ENCODE measurements around the gene ZNF273.
"Not testable (repeated sequence)": the region's sequence is repeated elsewhere in the genome, so short reads cannot be mapped to it uniquely, and the experiment has no call there.

Gene ZNF273

DNA sequence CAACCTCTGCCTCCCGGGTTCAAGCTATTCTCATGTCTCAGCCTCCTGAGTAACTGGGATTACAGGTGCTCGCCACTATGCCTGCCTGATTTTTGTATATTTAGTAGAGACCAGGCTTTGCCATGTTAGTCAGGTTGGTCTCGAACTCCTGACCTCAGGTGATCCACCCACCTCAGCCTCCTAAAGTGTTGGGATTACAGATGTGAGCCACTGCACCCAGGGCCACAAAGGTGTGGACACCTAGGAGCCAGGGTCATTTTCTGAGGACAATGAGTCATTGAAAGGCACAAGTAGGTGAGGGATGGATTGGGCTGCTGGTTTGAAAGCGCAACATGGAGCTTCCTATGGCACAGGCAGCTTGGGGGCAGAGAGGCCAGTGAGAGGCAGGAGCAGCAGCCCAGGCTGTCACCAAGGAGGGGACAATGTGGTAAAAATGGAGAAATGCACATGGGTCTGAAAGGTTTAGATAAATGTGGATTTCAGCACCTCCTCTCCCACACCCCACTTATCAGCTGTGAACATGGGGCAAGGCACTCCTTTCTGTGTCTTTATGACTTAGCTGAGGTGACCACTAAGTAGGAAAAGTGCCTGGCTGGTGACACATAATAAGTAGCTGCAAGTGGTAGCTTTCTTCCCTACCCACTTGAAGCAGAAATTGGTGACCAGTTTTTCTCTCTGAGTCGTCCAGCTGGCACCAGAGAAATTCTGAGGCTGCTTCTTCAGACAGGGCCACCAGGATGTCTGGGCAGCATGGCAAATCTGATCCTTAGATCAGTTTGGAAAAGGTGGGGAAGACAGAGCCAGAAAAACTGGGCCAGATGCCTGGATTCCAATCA, 41.8 kb downstream of the ZNF273 start:
- not testable (repeated sequence) for DNase-seq (ENCODE audit: low read depth in 2 of 2)

DNA sequence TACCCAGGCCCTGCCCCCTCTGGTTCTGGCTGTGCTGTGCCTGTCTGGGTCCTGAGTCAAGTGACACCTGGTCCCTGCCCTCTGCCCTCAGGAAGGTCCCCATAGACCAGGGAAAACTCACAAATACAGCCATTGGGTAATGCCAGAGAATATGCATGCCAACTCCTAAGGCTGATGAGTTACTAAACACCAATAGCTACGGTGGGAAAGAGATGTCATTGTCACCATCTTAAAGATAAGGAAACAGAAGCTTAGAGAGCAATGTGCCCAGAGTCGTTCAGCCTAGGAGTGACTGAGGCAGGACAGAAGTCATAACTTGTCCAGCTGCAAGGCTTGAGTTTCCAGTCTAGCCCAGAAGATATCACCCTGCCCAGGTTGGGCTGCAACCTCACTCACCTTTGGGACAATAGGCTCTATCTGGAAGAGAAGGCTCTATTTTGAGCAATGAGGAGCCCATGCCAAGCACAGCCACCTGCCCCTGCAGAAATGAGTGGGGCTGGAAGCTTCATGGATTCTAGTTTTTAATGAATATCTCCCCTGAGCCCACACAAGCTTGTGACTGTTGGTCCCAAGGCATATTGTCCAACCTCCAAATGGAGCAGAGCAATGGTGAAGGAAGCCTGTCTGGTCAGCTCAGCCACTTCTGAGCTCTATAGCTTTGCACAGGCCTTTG, 42.6 kb downstream of the ZNF273 start:
- no peak for DNase-seq (ENCODE audit: low read depth in 2 of 2)

GRCh38 chr7:64946772-64947171, 43.7 kb downstream of the ZNF273 start:
- no peak for DNase-seq (ENCODE audit: low read depth in 2 of 2)

- DNase-seq (ENCODE audit: low read depth in 2 of 2), result no peak
Measured at GRCh38 chr7:64947252-64948000, 44.4 kb downstream of the ZNF273 start.

DNA sequence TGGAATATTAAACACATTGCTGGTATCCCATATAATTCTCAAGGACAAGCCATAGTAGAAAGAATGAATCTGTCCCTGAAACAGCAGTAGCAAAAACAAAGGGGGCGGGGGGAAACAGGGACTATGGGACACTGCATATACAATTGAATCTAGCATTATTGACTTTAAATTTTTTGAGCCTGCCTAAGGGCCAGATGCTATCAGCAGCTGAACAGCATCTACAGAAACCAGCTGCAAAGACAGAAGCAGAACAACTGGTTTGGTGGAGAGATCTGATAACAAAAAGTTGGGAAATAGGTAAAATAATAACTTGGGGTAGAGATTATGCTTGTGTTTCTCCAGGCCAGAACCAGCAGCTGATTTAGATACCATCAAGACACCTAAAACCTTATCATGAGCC, 45.7 kb downstream of the ZNF273 start:
- not testable (repeated sequence) for DNase-seq (ENCODE audit: low read depth in 2 of 2)

GRCh38 chr7:64950673-64951072, 47.6 kb downstream of the ZNF273 start:
- not testable (repeated sequence) for DNase-seq (ENCODE audit: low read depth in 2 of 2)

- DNase-seq (ENCODE audit: low read depth in 2 of 2), result peak; percentile 5 to 10
Measured at GRCh38 chr7:64951250-64951848, 48.3 kb downstream of the ZNF273 start.

- no peak for DNase-seq (ENCODE audit: low read depth in 2 of 2)
Measured at GRCh38 chr7:64959072-64959747, 56.1 kb downstream of the ZNF273 start.

DNA sequence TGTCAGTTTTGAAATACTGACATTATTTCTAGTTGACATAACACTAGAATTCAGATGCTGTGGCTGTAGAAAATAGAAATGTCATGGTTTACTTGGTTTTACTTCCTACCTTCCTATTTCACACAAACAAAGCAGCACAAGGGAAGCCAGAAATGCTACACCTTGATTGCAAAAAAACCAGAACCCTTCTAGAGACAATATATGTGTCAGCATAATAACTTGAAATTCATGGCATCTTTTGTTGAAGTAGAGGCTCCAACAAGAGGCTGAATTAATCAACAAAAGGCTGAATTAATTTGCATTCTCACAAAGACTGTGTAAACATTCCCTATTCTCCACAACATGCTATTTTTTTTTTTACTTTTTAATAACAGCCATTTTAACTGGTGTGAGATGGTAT, 62.5 kb downstream of the ZNF273 start:
- no peak for DNase-seq (ENCODE audit: low read depth in 2 of 2)

DNA sequence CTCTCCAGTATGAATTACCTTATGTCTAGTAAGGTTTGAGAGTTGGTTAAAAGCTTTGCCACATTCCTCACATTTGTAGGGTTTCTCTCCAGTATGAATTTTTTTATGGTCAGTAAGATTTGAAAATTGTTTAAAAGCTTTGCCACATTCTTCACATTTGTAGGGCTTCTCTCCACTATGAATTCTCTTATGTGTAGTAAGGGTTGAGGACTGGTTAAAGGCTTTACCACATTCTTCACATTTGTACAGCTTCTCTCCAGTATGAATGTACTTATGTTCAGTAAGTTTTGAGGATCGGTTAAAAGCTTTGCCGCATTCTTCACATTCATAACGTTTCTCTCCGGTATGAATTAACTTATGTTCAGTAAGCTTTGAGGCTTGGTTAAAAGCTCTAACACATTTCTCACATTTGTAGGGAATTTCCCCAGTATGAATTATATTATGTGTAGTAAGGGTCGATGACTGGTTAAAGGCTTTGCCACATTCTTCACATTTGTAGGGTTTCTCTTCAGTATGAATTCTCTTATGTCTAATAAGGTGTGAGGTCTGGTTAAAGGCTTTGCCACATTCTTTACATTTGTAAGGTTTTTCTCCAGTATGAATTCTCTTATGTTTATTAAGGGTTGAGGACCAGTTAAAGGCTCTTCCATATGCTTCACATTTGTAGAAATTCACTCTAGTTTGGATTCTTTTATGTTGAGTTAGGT, 75.6 kb downstream of the ZNF273 start:
- DNase-seq (ENCODE audit: low read depth in 2 of 2), result no peak
